ENCODE results near the gene MEF2B.
A peak's percentile ranks its signal among the peaks of the same experiment; 100 is the strongest.
"Not testable (repeated sequence)": the region's sequence is repeated elsewhere in the genome, so short reads cannot be mapped to it uniquely, and the experiment has no call there.

MEF2B gene

GRCh38 chr19:19110410-19111135 is 59.5 kb downstream of the MEF2B start:
- intact Hi-C loops (cut with DNase I): no loop called here
- peak; percentile 16 to 79 (median 58) for DNase-seq

DNA sequence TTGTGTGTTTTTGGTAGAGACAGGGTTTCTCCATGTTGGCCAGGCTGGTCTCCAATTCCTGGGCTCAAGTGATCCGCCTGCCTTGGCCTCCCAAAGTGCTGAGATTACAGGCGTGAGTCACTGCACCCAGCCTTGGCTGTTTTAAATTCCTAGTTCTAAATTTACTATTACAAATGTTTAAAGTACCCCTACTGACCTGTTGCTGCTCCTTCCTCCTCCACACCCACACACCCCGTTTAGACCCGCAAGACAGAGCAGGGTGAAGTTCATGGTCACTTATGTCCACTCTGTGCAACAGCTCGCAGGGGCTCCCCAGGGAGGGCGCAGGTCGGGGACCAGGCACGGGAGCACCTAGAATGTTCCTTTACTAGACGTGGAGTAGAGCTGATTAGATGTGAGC is 60.5 kb downstream of the MEF2B start:
- intact Hi-C loops (cut with DNase I): no loop called here
- no peak for DNase-seq

- intact Hi-C loops (cut with DNase I): no loop called here
- no peak for DNase-seq
These were observed 62.4 kb downstream of the MEF2B start for GRCh38 chr19:19107654-19108053.

DNA sequence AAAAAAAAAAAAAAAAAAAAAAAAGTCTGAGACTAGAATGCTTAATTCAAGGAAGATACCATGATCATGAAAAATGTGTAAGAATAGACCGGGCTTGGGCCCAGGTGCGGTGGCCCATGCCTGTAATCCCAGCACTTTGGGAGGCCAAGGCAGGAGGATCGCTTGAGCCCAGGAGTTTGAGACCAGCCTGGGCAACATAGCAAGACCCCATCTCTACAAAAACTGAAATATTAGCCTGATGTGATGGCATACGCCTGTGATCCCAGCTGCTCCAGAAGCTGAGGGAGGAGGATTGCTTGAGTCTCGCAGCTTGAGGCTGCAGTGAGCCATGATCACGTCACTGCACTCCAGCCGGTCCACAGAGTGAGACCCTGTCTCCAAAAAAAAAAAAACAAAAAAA is 63.1 kb downstream of the MEF2B start:
- DNase-seq; intact Hi-C loops (cut with DNase I): not testable (repeated sequence)

DNA sequence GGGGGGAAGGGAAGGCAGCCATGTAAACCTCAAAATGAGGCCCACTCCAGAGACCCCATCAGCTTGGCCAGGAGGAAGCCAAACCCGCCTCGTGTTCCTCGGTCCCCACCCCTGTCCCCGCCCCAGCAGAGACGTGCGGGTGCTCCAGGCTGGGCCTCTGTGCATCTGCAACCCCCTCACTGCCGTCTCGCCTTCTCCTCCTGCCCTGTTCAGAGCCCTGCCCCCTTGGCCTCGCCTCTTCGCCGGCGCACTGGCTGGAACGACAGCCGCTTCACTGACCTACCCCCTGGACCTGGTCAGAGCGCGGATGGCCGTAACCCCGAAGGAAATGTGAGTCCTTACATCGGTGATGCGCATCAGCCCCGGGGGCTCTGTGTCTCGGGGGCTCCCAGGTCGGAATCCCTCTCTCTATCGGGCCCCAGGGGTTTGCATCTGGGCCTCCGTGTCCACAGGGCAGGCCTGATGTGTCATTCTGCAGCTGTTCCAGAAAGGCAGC is 64.0 kb downstream of the MEF2B start:
- intact Hi-C loops (cut with DNase I): no loop called here
- DNase-seq: peak in 4 of 42 donors; percentile 14 to 30 (median 20)

- peak in 15 of 42 donors; percentile 12 to 65 (median 36) for DNase-seq
- intact Hi-C loops (cut with DNase I): no loop called here
These were observed 64.6 kb downstream of the MEF2B start for GRCh38 chr19:19105365-19106055.

GRCh38 chr19:19103167-19103566 is 66.9 kb downstream of the MEF2B start:
- no peak for DNase-seq
- intact Hi-C loops (cut with DNase I): no loop called here

DNA sequence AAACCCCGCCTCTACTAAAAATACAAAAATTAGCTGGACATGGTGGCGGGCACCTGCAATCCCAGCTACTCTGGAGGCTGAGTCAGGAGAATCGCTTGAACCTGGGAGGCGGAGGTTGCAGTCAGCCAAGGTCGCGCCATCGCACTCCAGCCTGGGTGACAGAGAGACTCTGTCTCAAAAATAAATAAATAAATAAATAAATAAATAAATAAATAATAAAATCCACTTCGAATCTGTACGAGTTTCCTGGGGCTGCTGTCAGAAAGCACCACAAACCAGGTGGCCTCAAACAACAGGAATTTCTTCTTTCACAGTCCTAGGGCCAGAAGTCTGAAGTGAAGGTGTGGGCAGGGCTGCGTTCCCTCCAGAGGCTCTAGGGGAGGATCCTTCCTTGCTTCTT is 67.5 kb downstream of the MEF2B start:
- intact Hi-C loops (cut with DNase I); DNase-seq: not testable (repeated sequence)

- no peak for DNase-seq
- intact Hi-C loops (cut with DNase I): no loop called here
These were observed 68.5 kb downstream of the MEF2B start for GRCh38 chr19:19101540-19101939.

GRCh38 chr19:19098703-19099632 is 71.1 kb downstream of the MEF2B start:
- DNase-seq: no peak

GRCh38 chr19:19098084-19098702 is 71.9 kb downstream of the MEF2B start:
- intact Hi-C loops (cut with DNase I): no loop called here
- DNase-seq: no peak

More at GRCh38 chr19:19098703-19099632, 71.1 kb downstream of the MEF2B start:
- intact Hi-C loops (cut with DNase I): no loop called here

DNA sequence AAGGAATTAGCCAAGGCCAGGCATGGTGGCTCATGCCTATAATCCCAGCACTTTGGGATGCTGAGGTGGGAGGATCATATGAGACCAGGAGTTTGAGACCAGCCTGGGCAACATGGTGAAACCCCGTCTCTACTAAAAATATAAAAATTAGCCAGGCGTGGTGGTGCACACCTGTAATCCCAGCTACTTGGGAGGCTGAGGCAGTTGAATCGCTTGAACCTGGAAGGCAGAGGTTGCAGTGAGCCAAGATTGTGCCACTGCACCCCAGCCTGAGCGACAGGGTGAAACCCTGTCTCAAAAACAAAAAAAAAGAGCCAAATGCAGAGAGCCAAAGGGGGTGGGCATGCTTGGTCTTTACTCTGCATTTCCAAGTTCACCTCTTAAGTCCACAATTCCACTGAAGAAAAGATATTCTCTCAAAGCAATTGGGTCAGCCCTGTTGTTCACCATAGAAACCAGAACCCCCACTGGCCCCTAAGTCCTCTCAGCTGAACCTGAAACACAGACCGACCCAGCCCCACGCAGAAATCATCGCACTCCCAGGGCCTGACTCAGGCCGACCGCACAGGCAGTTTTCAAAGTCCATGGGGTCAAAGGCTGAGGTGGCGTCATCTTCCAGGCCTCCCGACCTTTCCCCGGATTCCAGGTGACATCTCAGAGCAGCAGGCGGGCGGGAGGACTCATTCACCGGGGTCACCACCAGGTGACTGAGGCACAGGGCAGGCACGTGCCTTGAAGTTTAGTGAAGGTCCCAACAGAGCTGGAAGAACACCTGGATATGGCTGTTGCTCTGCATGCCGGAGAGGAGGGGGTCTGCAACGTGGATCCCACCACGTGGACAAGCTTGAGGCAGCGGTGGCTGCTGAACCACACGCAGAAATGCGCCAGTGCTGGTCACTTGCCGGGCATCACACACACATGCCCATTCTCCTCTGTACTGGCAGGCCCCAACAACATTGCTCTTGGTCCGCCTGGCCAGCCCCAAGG is 73.1 kb downstream of the MEF2B start:
- no peak for DNase-seq
- intact Hi-C loops (cut with DNase I): no loop called here

GRCh38 chr19:19095691-19096090 is 74.4 kb downstream of the MEF2B start:
- intact Hi-C loops (cut with DNase I): no loop called here
- no peak for DNase-seq
